Measurements from ENCODE around the gene PRTN3. TPM values are rescaled to one million over a fixed set of nuclear protein-coding genes. Genes with fewer than 3 reads are reported as not detected.

The PRTN3 gene
- polyA plus RNA-seq, 12 donors, result 0.66 to 12.0 (median 1.3) TPM; not detected in 2

DNA sequence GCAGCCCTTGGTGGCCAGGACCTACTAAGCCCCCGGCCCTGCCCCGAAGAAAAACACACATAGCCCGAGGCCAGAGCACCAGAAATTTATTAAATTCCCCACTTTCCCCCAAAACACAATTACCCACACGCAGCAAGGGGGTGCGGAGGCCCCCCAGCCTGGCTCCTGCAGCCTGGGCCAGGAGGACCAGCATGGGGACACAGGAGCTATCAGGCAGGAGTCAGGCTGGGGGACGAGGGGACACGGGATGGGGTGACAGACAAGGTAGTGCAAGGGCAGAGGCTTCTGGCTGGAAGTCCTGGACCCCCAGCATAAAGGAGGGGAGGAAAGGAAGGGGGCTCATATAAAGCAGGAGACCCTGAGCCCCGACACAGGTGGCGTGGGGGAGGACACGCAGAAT, 55.6 kb downstream of the PRTN3 start:
- no peak for DNase-seq

DNA sequence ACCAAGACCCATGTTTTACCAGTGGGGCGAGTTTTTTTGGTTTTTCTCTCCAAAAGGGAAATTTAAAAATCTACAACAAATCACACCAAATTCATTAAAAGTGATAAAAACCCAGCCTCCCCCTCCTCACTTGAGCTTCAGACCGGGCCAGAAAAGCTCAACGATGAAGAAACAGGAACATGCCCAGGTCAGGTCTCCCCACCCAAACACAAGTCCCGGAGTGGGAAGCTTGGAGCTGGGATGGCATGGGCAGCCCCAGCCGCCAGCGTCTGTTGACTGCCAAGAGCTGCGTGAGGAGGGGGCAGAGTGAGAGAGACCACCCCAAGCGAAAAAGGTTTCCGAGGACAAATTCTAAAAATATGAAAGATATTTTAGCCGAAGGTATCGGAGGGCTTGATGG, 56.2 kb downstream of the PRTN3 start:
- no peak for DNase-seq

DNA sequence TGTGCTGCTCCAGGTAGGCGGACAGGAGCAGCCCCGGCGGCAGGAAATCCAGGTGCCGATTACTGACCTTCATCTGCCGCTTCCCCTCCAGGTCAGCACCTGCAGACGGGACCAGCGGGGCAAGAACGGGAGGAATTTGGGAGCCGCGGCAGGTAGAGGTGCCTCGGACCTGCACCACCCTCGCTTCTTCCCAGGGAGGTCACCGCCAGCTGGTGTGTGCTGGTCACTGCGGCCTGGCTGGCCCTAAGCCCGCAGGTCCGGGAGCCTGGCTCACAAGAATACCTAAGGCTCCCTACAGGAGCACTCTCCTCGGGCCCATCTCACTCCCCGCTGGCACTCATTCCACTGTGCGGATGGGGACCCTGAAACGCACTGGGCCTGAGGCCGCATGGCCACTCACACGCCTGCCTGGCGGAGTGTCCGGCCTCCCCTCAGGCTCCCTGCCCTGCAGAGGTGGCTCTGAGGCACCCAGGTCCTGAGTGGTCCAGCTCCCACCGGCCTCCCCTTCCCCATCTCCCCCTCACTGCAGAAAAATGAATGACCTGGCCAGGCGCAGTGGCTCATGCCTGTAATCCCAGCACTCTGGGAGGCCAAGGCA, 56.7 kb downstream of the PRTN3 start:
- DNase-seq, result no peak

Other genes starting within 250 kb of the PRTN3 start
- gene POLRMT, start 207.5 kb upstream of the PRTN3 start, polyA plus RNA-seq (ENCODE audit: insufficient read length in 12 of 12), result 10 to 100 TPM in 11 of 12 donors, not detected in 1; 23.7 to 58.0 (median 29.2) TPM
- under 1 TPM in 4 of 12 donors, not detected in 8; 0.09 to 0.21 (median 0.16) TPM for gene FGF22, start 201.1 kb upstream of the PRTN3 start, polyA plus RNA-seq (ENCODE audit: insufficient read length in 12 of 12)
- 10 to 100 TPM in 11 of 12 donors, not detected in 1; 17.8 to 52.8 (median 19.0) TPM for gene RNF126, start 177.8 kb upstream of the PRTN3 start, polyA plus RNA-seq (ENCODE audit: insufficient read length in 12 of 12)
- 10 to 100 TPM in 11 of 12 donors, not detected in 1; 11.0 to 25.9 (median 12.2) TPM for gene FSTL3, start 164.6 kb upstream of the PRTN3 start, polyA plus RNA-seq (ENCODE audit: insufficient read length in 12 of 12)
- 1 to 10 TPM in 1 of 12 donors, under 1 TPM in 5, not detected in 6; 0.15 to 1.2 (median 0.19) TPM for gene PRSS57, start 145.5 kb upstream of the PRTN3 start, polyA plus RNA-seq (ENCODE audit: insufficient read length in 12 of 12)
- gene PALM, start 132.1 kb upstream of the PRTN3 start, polyA plus RNA-seq (ENCODE audit: insufficient read length in 12 of 12), result 10 to 100 TPM in 11 of 12 donors, not detected in 1; 17.2 to 80.5 (median 33.1) TPM
- 10 to 100 TPM in 1 of 12 donors, under 1 TPM in 9, not detected in 2; 0.07 to 36.0 (median 0.12) TPM for gene MISP, start 89.9 kb upstream of the PRTN3 start, polyA plus RNA-seq (ENCODE audit: insufficient read length in 12 of 12)
- gene PTBP1, start 43.5 kb upstream of the PRTN3 start, polyA plus RNA-seq (ENCODE audit: insufficient read length in 12 of 12), result 100 to 1,000 TPM in 11 of 12 donors, not detected in 1; 116 to 245 (median 136) TPM
- gene PLPPR3, start 19.0 kb upstream of the PRTN3 start, polyA plus RNA-seq (ENCODE audit: insufficient read length in 12 of 12), result 1 to 10 TPM in 3 of 12 donors, under 1 TPM in 7, not detected in 2; 0.12 to 2.7 (median 0.46) TPM
- 1 to 10 TPM in 5 of 12 donors, under 1 TPM in 5, not detected in 2; 0.42 to 8.7 (median 0.90) TPM for gene AZU1, start 13.2 kb upstream of the PRTN3 start, polyA plus RNA-seq (ENCODE audit: insufficient read length in 12 of 12)
- gene ELANE, start 11.3 kb downstream of the PRTN3 start, polyA plus RNA-seq (ENCODE audit: insufficient read length in 12 of 12), result 1 to 10 TPM in 2 of 12 donors, under 1 TPM in 5, not detected in 5; 0.21 to 1.2 (median 0.33) TPM
- gene CFD, start 18.7 kb downstream of the PRTN3 start, polyA plus RNA-seq (ENCODE audit: insufficient read length in 12 of 12), result 10 to 100 TPM in 1 of 12 donors, 1 to 10 TPM in 9, under 1 TPM in 1, not detected in 1; 0.98 to 20.8 (median 1.6) TPM
- 1,000 to 10,000 TPM in 1 of 12 donors, 10 to 100 TPM in 11; 26.2 to 1,072 (median 32.9) TPM for gene MED16, start 52.2 kb downstream of the PRTN3 start, polyA plus RNA-seq (ENCODE audit: insufficient read length in 12 of 12)
- gene RNU6-9, start 52.5 kb downstream of the PRTN3 start, polyA plus RNA-seq (ENCODE audit: insufficient read length in 12 of 12), result not detected
- gene R3HDM4, start 72.2 kb downstream of the PRTN3 start, polyA plus RNA-seq (ENCODE audit: insufficient read length in 12 of 12), result 10 to 100 TPM in 11 of 12 donors, not detected in 1; 21.0 to 60.9 (median 27.3) TPM
- not detected for gene KISS1R, start 76.3 kb downstream of the PRTN3 start, polyA plus RNA-seq (ENCODE audit: insufficient read length in 12 of 12)
- 100 to 1,000 TPM in 1 of 12 donors, 10 to 100 TPM in 6, 1 to 10 TPM in 5; 7.5 to 100 (median 10.3) TPM for gene ARID3A, start 85.0 kb downstream of the PRTN3 start, polyA plus RNA-seq (ENCODE audit: insufficient read length in 12 of 12)
- gene WDR18, start 143.3 kb downstream of the PRTN3 start, polyA plus RNA-seq (ENCODE audit: insufficient read length in 12 of 12), result 10 to 100 TPM in 11 of 12 donors, not detected in 1; 18.9 to 38.0 (median 20.3) TPM
- gene GRIN3B, start 159.4 kb downstream of the PRTN3 start, polyA plus RNA-seq (ENCODE audit: insufficient read length in 12 of 12), result under 1 TPM in 10 of 12 donors, not detected in 2; 0.05 to 0.25 (median 0.14) TPM
- gene TMEM259, start 180.1 kb downstream of the PRTN3 start, polyA plus RNA-seq (ENCODE audit: insufficient read length in 12 of 12), result 100 to 1,000 TPM in 2 of 12 donors, 10 to 100 TPM in 9, not detected in 1; 56.1 to 123 (median 70.5) TPM
- gene RNU6-2, start 180.5 kb downstream of the PRTN3 start, polyA plus RNA-seq (ENCODE audit: insufficient read length in 12 of 12), result not detected
- 10 to 100 TPM in 11 of 12 donors, not detected in 1; 36.3 to 89.8 (median 46.7) TPM for gene CNN2, start 185.6 kb downstream of the PRTN3 start, polyA plus RNA-seq (ENCODE audit: insufficient read length in 12 of 12)
- gene ABCA7, start 199.1 kb downstream of the PRTN3 start, polyA plus RNA-seq (ENCODE audit: insufficient read length in 12 of 12), result 10 to 100 TPM in 9 of 12 donors, 1 to 10 TPM in 2, not detected in 1; 7.1 to 23.7 (median 18.2) TPM
- gene ARHGAP45, start 226.2 kb downstream of the PRTN3 start, polyA plus RNA-seq (ENCODE audit: insufficient read length in 12 of 12), result 10 to 100 TPM in 3 of 12 donors, 1 to 10 TPM in 8, not detected in 1; 6.0 to 26.0 (median 8.1) TPM

Data from muscle of arm (tissue), 12 donors.